Anterior cingulate cortex (tissue), 58 donors: ENCODE measurements around the gene IFT88.

ENCODE experiments used
- DNase-seq, 58 donors: peaks; one replicate each; lab custom pipeline; 2025; lab: John Stamatoyannopoulos, UW

The IFT88 gene

GRCh38 chr13:20565115-20565736, 1.7 kb upstream of the IFT88 start:
- no peak for DNase-seq

GRCh38 chr13:20566468-20566897, 474 bp upstream of the IFT88 start:
- peak in 12 of 58 donors; percentile 35 to 80 (median 73) for DNase-seq

GRCh38 chr13:20567881-20568528, 1.0 kb downstream of the IFT88 start:
- DNase-seq: no peak

GRCh38 chr13:20570517-20570916, 3.6 kb downstream of the IFT88 start:
- no peak for DNase-seq

GRCh38 chr13:20571676-20572075, 4.7 kb downstream of the IFT88 start:
- DNase-seq: no peak

GRCh38 chr13:20573186-20573585, 6.2 kb downstream of the IFT88 start:
- DNase-seq: no peak

GRCh38 chr13:20573636-20574035, 6.7 kb downstream of the IFT88 start:
- no peak for DNase-seq

- no peak for DNase-seq
These were observed 12.2 kb downstream of the IFT88 start for GRCh38 chr13:20579191-20579590.

GRCh38 chr13:20580257-20580656, 13.3 kb downstream of the IFT88 start:
- no peak for DNase-seq

- no peak for DNase-seq
These were observed 15.1 kb downstream of the IFT88 start for GRCh38 chr13:20582026-20582425.

- DNase-seq: no peak
These were observed 16.9 kb downstream of the IFT88 start for GRCh38 chr13:20583803-20584293.

GRCh38 chr13:20585371-20585770, 18.4 kb downstream of the IFT88 start:
- DNase-seq: no peak

GRCh38 chr13:20588529-20589110, 21.7 kb downstream of the IFT88 start:
- DNase-seq: no peak

GRCh38 chr13:20590561-20590960, 23.6 kb downstream of the IFT88 start:
- no peak for DNase-seq

- no peak for DNase-seq
These were observed 25.6 kb downstream of the IFT88 start for GRCh38 chr13:20592606-20593005.

- DNase-seq: no peak
These were observed 27.3 kb downstream of the IFT88 start for GRCh38 chr13:20594280-20594679.

GRCh38 chr13:20607015-20607414, 40.1 kb downstream of the IFT88 start:
- no peak for DNase-seq

- peak in 21 of 58 donors; percentile 6 to 47 (median 23) for DNase-seq
These were observed 41.6 kb downstream of the IFT88 start for GRCh38 chr13:20608438-20609020.

GRCh38 chr13:20609145-20609544, 42.2 kb downstream of the IFT88 start:
- DNase-seq: peak in 2 of 58 donors; percentile 9 to 26

- DNase-seq: no peak
These were observed 43.0 kb downstream of the IFT88 start for GRCh38 chr13:20610006-20610405.

GRCh38 chr13:20616059-20616797, 49.3 kb downstream of the IFT88 start:
- DNase-seq: no peak
